Choroid plexus epithelial cell (primary cell): ENCODE measurements around the gene PRKCQ.

Experiments
- DNase-seq: peaks from one replicate; pipeline ENCODE4 v3.0.0-alpha.2; 2010; ENCODE audit warnings: low read depth
- H3K4me3 ChIP-seq: 2 replicates; pipeline ENCODE4 v1.5.1; 2011; ENCODE audit warnings: low read depth, mild to moderate bottlenecking, control low read depth, low read length, moderate library complexity
- CTCF ChIP-seq: conservative IDR thresholded peaks from 2 replicates; pipeline ENCODE4 v1.5.1; 2011; ENCODE audit warnings: low read depth, mild to moderate bottlenecking, control low read depth, inconsistent platforms, low read length, moderate library complexity

The PRKCQ gene

GRCh38 chr10:6427357-6427959 is 152.6 kb downstream of the PRKCQ start:
- no peak for TF ChIP-seq CTCF
- H3K4me3 ChIP-seq = no peak overlapping the region
- DNase-seq = no peak

GRCh38 chr10:6426317-6426716 is 153.8 kb downstream of the PRKCQ start:
- DNase-seq = no peak
- H3K4me3 ChIP-seq = no peak overlapping the region
- TF ChIP-seq CTCF = no peak

DNA sequence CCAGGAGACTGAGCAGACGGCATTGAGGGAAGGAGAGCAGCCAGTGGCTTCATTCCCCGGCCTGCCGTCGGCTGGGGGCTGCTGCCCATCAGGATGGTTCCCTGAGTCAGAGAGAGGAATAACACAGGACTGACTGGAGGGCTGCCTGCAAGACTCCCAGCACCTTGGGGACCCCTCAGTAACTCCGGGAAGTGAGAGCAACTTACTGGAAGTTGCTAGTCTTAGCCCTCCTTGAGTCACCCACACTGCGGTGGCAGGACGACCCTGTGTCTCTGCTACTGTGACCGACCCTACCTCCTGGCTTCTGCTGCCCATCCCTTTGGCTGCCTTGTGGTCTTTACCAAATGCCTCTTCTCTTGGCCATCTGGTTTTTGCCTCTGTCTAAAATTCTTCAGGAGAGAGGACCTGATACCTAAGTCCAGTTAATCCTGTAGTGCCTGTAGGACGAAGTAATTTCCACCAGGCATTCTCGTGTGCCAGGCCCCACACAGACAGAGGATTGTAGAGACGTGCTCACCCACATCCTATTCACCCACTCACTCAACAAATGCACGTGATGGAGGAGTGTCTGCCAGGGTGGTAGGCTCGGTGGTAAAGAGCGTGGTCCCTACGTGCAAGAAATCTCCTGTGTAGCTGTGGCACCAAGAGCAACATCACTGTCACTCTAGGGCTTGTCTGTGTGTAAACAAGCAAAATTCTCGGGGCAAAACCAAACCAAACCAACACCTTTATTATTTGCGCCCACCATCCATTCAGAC is 156.5 kb downstream of the PRKCQ start:
- no peak for DNase-seq
- no peak for TF ChIP-seq CTCF
- no peak overlapping the region for H3K4me3 ChIP-seq

DNA sequence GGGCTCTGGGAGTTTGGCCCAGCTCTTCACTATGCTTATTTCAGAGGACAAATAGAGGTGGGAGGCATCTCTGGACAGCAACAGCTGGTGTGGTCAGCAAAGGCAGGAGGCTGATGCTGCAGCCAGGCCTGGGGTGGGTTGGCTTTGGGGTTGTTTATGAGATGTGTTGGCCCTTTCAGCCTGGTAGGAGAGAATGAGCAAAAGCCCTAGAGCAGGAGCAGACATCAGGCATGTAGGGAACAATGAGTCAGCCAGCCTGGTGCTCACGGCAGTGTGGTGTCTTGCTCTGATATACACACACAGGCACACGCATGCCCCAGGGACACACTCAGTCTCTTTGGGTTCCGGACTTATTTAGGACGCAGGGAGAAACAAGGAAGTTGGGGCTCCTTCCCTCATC is 157.1 kb downstream of the PRKCQ start:
- H3K4me3 ChIP-seq = no peak overlapping the region
- no peak for DNase-seq
- no peak for TF ChIP-seq CTCF

- H3K4me3 ChIP-seq = no peak overlapping the region
- TF ChIP-seq CTCF = no peak
- no peak for DNase-seq
Measured at GRCh38 chr10:6418613-6419216, 161.4 kb downstream of the PRKCQ start.

GRCh38 chr10:6418167-6418566 is 161.9 kb downstream of the PRKCQ start:
- no peak for DNase-seq
- TF ChIP-seq CTCF = no peak
- no peak overlapping the region for H3K4me3 ChIP-seq
